ENCODE data around the gene GSE1.

GRCh38 chr16:85718153-85718477 lies 105.0 kb downstream of the GSE1 start:
- no peak for TF ChIP-seq POLR2A (IDR thresholded peaks at IDR 0.05)
- TF ChIP-seq CTCF (IDR thresholded peaks at IDR 0.05): no peak
